ENCODE results near the gene TUNAR.
"Not testable (repeated sequence)": the region's sequence is repeated elsewhere in the genome, so short reads cannot be mapped to it uniquely, and the experiment has no call there.

The TUNAR gene

DNA sequence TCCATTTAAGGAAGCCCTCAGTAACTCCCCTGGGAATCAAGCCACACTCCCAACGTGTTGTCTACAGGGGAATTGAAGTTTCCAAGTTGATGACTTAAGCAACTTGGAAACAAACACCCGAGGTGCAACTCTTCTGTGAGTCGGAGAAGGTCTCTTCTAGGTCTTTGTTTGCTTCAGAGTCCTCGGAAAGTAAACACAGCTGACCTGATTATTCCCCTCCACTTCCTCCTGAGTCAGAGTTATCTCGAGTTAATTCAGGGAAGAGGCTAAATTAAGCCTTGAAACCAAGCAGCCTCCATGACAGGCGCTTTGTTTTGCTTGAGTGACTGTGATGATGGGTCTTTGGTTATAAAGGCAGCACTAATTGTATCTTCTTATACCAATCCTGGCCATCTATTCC lies 41.8 kb downstream of the TUNAR start:
- no peak for DNase-seq (ENCODE audit: low read depth)

DNA sequence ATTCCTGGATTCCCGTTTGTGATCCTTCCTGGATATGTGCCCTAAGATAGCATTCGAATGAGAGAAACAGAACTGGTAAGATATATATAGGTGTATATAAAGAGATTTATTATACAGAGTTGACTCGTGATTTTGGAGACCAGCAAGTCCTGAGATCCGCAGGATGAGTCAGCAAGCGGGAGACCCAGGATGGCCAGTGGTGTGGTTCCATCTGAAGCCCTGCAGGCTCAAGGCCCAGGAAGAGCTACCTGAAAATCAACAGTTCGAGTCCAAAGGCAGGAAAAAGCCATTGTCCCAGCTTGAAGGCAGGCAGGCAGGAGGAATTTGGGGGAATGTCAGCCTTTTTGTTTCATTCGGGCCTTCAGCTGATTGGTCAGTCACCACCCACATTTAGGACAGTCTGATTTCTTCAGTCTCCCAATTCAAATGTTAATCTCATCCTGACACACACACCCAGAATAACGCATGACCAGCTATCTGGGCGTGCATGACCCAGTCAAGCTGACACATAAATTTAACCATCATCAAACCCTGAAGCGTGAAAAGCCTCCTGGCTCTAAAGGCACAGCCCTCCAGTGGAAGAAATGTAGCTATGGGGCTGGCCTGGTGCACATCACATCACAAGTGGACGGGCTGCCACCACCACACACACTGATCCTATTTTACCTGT lies 44.3 kb downstream of the TUNAR start:
- no peak for DNase-seq (ENCODE audit: low read depth)

DNA sequence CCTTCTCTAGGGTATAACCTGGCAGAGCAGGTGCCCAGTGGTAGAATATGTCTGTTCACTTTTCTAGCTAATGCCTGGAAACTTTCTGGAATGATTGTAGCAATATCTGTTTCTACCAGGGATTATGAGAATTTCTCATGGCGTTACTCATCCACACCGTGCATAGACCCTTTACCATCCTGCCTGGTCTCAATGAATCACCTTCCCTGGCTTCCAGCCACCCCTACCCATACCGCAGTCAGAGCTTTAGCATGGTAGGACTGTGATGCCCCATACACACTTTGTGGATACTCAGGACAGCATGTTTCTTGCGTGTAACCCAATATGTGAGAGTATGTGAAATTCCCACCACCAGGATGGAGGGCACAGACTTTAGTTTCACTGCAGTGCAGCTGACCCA lies 45.4 kb downstream of the TUNAR start:
- DNase-seq (ENCODE audit: low read depth): no peak

DNA sequence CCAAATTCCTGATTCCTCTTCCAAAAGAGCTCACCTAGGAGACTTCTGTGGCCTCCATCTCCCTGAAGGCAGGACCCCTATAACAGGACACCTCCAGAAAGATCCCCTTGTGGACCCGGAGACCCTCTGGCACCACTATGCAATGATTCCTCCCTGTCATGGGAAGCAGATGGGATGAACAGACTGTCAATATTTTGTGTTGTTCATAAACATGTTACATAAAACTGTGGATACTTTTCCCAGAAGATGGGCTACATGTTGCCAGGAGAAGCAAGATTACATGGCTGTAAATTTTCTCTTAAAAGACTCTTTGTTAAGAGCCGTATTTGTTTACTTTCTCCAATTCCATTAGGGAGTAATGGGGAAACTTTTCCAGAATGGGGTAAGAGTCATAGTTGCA lies 52.1 kb downstream of the TUNAR start:
- no peak for DNase-seq (ENCODE audit: low read depth)

DNA sequence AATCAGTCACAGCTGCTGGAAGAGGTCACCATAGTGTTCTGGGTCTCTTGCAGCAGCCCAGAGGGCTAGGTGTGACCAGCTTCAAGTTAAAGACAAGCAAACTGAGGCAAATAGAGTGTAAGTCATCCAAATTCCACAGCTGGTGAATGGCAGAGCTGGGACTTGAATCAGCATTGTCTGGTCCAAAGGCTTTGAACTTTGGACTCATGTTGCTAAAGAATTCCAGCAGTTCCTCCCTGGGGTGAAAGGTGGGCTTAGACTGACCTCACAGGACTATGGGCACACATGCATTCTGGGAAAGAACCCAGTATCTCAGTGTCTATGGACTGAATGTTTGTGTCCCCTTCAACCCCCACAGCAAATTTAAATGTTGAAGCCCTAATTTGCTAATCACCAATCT lies 54.8 kb downstream of the TUNAR start:
- DNase-seq (ENCODE audit: low read depth): no peak

DNA sequence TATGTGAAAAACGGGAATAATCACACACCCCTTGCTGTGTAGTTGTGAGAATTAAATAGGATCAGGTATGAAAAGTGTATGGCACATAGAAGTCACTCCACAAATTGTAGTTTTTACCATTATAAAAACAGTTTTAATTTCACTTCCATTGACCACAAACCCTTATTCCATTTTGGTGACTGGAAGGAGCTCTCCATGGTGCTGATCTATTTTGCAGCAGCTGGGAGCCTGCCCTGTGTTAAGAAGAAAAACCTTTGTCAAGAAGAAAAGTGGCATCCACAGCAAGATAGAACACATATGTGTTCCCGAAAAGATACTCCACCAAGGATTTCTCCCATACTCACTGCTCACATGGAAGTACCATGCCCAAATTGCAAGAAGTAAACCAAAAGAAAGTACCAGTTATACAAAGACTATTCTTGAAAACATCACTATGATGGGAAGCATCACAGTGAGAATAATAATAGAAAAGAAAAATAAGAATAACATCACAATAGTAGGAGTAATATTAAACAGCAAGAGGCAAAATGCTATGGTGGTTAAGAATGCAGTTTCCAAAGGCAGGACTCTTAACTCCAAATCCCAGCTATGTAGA lies 58.7 kb downstream of the TUNAR start:
- no peak for DNase-seq (ENCODE audit: low read depth)

DNA sequence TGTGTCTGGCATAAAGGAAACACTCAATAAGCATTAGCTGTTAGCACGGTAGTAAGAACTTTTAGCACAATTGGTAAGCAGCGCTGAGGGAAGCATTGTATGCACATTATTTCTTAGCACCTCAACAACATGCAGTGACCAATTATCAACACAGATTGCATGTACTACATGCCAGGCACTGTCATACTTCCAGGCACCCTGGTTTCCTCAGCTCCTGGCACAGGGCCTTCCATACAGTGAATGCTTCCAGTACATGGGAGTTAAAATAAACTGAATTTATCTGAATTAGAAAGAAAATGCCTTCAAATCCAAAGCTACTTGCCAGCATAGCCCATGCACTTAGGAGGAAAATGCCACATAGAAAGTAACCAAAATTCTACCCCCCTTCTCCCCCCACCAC lies 59.4 kb downstream of the TUNAR start:
- no peak for DNase-seq (ENCODE audit: low read depth)

DNA sequence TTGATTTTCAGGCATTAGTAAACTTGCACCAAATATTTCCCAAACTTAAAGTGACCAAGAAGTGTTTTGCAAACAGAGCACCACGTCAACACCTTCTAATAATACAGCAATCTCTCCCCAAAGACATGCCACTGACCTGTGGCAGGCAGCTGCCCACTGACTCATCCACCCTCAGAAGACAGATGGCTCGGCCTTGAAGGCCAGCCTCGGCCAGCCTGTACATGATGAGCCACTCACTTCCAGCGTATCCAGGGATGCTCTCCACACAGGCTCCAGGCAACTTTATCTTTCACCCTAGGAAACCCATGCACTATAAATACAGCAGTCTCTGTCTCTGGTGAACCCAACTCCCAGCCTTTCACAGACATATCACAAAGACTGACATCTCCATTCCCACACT lies 62.7 kb downstream of the TUNAR start:
- no peak for DNase-seq (ENCODE audit: low read depth)

DNA sequence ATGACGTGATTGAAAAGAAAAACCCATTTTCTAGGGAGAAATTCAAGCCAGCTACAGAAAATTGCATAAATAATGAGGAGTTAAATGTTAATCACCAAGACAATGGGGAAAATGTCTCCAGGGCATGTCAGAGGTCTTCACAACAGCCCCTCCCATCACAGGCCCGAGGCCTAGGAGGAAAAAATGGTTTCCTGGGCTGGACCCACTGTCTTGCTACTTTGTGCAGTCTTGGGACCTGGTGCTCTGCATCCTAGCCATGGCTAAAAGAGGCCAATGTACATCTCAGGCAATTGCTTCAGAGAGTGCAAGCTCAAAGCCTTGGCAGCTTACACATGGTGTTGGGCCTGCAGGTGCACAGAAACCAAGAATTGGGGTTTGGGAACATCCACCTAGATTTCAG lies 65.3 kb downstream of the TUNAR start:
- DNase-seq (ENCODE audit: low read depth): no peak

DNA sequence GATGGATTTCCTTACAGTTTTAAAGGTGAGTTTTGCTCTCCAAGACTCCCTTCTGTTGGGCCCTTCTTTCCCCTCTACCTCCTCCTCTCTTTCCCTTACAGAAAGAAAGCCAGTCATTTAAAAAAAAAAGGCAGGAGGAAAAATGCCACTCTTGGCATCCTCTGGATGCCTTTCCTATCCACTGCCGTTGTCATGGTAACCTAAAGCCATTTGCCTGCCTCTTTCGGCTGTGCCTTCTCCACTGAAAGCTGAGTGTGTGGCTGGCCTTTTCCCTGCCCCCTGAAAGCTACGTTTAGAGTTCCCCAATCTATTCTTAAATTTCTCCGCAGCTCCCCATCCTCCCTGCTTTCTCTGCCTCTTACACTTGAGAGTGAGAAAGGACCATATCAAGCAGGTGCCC lies 67.1 kb downstream of the TUNAR start:
- no peak for DNase-seq (ENCODE audit: low read depth)

DNA sequence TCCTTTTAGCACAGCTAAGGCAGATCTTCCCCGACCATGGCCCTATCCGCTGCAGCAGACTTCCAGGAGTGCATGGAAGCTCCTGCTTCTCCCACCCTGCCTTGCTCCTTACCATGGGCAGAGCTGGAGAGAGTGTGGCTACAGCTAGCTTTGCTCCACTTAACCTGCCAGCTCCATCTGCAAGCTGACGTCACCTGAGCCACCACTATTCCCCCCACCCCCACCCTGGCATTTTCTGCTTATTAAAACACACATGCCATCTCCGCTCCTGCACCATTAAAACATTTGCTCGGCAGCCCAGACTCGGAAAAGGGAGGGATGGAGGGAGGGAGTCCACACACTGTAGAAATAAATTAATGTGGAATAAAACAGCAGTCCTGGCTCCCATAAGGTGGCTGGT lies 67.8 kb downstream of the TUNAR start:
- DNase-seq (ENCODE audit: low read depth): no peak

DNA sequence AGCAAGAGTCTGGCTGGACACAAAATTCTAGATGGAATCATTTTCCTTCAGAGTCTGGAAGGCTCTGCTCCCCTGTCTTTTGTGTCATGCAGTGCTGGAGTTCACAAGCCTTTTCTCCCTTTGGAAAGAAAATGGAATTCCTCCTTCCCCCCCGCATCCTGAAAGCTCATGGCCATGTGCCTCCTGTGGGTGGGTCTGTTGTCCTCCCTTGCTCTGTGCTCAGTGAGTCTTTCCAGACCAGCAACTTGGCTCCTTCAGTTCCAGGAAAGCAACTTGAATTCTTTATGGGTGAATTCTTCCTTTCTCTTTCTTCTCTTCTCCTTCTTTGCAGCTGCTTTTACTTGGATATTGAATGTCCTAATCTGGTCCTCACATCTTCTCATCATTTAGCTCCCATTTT lies 70.2 kb downstream of the TUNAR start:
- no peak for DNase-seq (ENCODE audit: low read depth)

DNA sequence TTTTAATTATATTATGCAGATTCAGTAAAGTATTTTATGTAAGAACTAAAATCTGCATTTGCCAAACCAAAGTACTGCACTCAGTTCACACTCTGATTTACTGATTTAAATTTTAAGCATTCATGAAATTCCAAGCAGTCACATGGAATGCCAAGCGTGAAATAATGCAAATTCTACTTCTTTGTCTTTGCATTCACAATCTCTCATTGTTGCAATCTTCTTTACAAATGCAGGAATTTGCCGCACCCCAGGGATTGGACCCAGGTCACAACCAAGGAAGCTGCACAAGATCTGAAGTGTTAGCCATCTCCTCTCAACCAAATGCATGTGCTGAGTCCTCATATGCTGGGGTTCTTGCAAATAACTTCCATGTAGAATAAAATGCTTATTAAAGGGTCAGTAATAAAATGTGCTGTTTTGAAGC lies 71.9 kb downstream of the TUNAR start:
- no peak for DNase-seq (ENCODE audit: low read depth)

DNA sequence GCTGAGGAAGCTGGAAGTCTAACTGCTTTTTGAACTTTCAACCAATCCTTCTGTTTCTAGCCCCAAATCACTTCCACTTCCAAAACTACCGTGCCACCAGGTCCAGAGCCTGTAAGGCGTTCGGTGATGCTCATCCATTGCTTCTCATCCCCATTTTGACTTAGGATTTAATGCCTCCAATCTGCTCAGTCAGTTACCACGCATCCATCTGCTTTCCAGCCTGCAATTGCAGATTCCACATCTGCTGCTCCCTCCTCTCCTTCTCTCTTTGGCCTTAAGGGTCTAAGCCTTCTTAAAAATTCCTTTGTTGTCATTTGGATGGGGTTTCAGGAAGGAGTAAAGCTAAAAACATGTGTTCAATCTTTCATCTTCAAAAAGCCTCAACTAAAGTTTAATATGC lies 74.7 kb downstream of the TUNAR start:
- DNase-seq (ENCODE audit: low read depth): no peak

DNA sequence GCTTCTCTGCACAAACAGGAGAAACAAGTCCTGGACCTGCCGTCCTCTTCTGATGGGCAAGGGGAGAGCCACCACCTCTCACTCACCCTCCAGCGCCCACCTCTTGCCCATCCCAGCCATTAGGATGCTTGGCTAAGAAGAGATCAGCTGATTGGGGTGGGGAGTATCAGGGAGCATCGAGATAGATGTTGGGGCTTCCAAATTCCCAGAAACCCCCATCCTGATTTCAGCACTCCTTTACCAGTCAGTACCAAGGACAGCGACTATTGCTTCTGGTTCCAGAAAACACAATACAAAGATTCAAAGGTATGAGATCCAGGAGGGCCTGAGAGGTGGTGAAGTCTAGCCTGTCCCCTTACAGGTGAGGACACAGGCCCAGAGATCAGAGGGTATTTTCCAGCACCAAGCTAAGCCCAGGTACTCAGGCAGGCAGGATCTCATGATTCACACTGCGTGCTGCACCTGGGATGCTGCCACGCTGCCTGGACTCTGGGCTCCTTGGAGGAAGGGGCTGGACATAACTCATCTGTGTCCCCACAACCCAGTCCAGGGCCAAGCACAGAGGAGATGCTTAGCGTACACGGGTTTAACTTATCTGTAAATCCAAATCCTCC lies 76.6 kb downstream of the TUNAR start:
- no peak for DNase-seq (ENCODE audit: low read depth)

DNA sequence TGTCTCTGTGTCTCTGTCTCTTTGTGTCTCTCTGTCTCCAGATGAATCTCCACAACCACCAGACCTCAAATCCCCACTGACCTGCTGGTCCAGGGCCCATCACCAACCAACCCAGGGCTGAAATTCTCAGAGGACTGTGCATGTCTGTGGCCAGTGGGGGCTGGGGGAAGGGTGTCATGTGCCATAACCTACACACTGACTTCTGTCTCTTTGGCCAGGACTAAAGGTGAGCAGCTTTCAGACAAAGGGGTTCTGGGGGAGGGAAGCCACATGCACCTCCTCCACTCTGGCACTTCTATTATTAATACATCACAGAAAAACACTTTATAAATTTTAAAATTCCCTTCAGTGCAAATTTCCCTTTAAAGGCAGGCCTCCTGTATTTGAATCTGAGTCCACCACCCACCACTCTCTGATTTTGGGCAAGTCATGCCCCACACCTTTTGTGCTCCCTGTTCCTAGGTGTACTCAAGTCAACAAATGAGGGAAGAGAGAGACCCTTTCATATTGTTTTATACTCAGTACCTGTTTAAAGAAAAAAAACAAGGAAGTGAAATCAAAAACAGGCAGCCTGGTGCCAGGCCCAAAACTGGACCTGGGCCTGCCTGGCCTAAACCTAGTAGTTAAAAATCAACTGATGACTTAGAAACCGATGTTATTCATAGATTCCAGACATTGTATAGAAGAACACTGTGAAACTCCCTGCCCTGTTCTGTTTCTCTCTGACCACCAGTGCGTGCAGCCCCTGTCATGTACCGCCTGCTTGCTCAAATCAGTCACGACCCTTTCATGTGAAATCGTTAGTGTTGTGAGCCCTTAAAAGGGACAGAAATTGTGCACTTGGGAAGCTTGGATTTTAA lies 80.2 kb downstream of the TUNAR start:
- no peak for DNase-seq (ENCODE audit: low read depth)

DNA sequence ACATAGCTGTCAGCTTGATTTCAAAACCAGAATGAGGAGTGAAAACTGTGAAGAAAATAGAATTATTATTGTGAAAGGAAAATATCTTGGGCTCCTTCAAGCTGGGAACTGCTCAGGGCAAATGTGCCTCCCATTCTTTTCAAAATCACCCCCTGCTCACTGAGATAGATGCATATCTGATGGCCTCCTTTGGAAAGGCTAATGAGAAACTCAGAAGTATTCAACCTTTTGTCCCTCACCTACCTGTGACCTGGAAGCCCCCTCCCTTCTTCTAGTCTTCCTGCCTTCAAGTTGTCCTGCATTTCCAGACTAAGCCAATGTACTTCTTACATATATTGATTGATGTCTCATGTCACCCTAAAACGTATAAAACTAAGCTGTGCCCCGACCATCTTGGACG lies 81.5 kb downstream of the TUNAR start:
- DNase-seq (ENCODE audit: low read depth): no peak

DNA sequence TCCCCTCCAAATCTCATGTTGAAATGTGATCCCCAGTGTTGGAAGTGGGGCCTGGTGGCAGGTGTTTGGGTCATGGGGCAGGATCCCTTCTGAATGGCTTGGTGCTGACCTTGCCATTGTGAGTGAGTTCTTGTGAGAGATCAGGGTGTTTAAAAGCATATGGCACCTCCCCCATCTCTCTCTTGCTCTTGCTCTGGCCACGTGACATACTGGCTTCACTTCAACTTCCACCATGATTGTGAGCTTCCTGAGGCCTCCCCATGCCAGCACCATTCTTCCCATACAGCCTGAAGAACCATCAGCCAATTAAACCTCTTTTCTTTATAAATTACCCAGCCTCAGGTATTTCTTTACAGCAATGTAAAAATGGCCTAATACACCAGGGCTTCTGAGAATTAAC lies 82.7 kb downstream of the TUNAR start:
- no peak for DNase-seq (ENCODE audit: low read depth)

DNA sequence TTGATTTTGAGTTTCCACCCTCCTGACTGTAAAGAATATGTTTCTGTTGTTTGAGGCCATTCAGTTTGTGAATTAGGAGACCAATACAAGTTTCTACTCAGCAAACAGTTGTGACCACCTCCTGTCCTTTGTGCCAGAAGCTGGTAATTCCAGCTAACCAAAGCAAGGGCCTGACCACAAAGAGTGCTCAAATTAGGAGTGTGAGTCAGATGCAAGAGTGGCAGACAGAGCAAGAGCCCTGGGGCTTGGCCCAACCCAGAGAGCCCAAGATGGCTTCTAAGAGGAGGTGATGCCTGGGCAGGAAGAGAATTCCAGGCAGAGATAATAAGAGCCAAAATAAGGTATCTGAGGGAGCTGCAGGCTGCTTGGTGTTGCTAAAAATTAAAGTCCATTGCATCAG lies 84.8 kb downstream of the TUNAR start:
- no peak for DNase-seq (ENCODE audit: low read depth)

DNA sequence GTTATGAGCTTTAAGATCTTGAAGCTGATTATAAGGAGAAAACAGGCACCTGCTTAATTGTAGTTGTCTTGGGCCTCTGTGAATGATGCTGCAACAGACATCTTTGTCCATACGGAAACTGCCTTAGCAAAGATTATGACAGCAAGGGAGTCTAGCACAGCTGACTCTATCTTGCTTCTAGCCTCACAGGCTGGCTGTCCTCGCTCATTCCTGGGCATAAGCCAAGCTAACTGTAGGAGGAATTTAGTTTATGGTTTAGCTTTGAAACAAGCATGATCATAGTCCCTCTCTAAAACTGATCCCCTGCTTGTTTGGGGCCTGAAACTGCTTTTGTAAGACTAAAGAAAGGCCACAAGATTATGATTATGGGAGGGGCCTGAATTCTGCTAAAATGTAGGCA lies 88.3 kb downstream of the TUNAR start:
- no peak for DNase-seq (ENCODE audit: low read depth)

DNA sequence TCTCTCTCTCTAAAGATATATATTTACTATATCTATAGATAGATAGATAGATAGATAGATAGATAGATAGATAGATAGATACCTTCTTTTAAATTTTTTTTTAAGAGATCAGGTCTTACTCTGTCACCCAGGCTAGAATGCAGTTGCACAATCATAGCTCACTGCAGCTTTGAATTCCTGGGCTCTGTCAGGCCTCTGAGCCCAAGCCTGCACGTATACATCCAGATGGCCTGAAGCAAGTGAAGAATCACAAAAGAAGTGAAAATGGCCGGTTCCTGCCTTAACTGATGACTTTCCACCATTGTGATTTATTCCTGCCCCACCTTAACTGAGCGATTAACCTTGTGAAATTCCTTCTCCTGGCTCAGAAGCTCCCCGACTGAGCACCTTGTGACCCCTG lies 91.4 kb downstream of the TUNAR start:
- DNase-seq (ENCODE audit: low read depth): not testable (repeated sequence)

Data from T follicular helper cell (primary cell).